ENCODE results near the gene ZNF335. TPM values are rescaled to one million over a fixed set of nuclear protein-coding genes. Genes with fewer than 3 reads are reported as not detected.
"Not testable (repeated sequence)": the region's sequence is repeated elsewhere in the genome, so short reads cannot be mapped to it uniquely, and the experiment has no call there.

The ZNF335 gene
- total RNA-seq, 1 donor from 2014 or later: 23.9 TPM

DNA sequence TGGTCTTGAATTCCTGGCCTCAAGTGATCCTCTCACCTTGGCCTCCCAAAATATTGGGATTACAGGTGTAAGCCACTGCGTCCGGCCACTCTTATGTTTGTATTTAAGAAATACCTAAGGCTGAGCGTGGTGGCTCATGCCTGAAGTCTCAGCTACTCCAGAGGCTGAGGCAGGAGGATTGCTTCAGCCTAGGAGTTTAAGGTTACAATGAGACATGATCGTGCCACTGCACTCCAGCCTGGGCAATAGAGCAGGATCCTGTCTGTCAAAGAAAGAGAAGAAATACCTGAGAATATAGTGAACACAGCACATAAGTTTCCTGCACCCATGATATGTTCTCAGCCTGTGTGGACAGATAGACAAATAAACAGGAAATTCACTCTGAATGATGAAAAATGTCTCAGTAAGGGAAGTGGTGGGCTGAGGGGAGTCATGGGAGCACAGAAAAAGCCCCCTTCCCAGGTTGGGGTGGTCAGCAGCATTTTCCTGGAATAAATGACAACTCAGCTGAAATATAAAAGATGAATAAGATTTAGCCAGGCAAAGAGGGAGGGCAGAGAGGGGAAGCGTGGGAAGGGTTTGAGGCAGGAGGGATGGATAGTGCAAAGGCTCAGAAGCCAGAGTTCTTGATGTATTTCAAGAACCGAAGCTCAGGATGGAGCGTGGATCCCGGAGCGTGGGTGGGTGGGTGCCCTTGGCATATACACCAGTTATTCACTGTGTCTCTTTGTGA is 22.9 kb upstream of the ZNF335 start:
- peaks cover 6% of the 10 kb centered on the region for H3K4me1 Mint-ChIP-seq (ENCODE audit: unreplicated experiment)
- peaks cover 26% of the 10 kb centered on the region for H3K27me3 Mint-ChIP-seq (ENCODE audit: unreplicated experiment)
- no peak for TF ChIP-seq CTCF (IDR thresholded peaks at IDR 0.05)
- no peak for DNase-seq (ENCODE audit: extremely low spot score, unreplicated experiment)
- no peaks in the 10 kb centered on the region for H3K36me3 Mint-ChIP-seq (ENCODE audit: unreplicated experiment)
- no peaks in the 10 kb centered on the region for H3K9me3 Mint-ChIP-seq (ENCODE audit: unreplicated experiment)
- H3K4me3 Mint-ChIP-seq (ENCODE audit: unreplicated experiment): no peak overlapping the region
- H3K27ac Mint-ChIP-seq (ENCODE audit: unreplicated experiment): no peak overlapping the region

DNA sequence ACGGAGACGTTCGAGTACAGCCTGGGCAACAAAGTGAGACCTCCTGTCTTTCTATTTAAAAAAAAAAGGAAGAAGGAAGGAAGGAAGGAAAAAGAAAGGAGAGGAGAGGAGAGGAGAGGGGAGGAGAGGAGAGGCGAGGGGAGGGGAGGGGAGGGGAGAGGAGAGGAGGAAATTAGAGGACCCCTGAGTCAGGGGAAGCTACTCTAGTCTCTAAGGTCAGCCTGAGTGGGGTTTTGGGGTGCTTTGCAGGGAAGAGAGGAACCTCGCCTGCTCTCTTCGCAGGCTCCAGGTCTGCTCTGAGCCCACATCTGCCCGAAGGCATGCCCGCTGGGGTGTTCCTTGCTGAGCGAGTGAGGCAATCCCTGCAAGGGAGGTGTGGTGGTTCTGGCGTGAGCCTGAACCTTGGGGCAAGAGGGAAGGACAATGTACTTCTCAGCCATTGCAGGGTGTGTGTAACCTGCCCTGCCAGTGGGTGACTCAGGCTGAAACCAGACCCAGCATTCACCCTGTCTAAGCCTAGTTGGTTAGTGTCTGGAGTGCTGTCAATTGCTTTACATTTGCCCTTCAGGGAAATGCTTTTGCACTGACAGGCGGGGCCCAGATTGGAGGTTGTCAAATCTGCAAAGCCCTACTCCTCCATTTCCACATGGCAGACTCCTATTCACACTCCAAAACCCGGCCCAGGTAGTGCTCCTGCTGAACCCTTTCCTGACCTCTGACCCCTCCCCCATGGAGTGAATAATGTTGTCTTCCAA is 21.4 kb upstream of the ZNF335 start:
- no peak for TF ChIP-seq CTCF (IDR thresholded peaks at IDR 0.05)
- H3K4me1 Mint-ChIP-seq (ENCODE audit: unreplicated experiment): peaks cover 6% of the 10 kb centered on the region
- no peak for DNase-seq (ENCODE audit: extremely low spot score, unreplicated experiment)

DNA sequence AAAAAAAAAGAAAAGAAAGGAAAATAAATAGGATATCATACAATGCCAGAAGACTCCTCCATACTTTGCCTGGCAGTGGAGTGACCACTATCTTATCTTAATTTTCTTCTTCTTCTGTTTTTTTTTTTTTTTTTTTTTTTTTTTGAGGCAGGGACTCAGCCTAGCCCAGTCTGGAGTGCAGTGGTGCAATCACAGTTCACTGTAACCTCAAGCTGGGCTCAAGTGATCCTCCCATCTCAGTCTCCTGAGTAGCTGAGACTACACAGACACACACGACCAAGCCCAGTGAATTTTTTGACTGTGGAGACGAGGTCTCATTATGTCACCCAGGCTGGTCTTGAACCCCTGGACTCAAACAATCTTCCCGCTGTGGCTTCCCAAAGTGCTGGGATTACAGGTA is 19.6 kb upstream of the ZNF335 start:
- H3K4me1 Mint-ChIP-seq (ENCODE audit: unreplicated experiment): peaks cover 6% of the 10 kb centered on the region
- H3K4me3 Mint-ChIP-seq (ENCODE audit: unreplicated experiment): no peak overlapping the region
- peaks cover 19% of the 10 kb centered on the region for H3K27me3 Mint-ChIP-seq (ENCODE audit: unreplicated experiment)
- TF ChIP-seq CTCF (IDR thresholded peaks at IDR 0.05): no peak
- no peak for DNase-seq (ENCODE audit: extremely low spot score, unreplicated experiment)
- H3K27ac Mint-ChIP-seq (ENCODE audit: unreplicated experiment): no peak overlapping the region
- H3K9me3 Mint-ChIP-seq (ENCODE audit: unreplicated experiment): no peaks in the 10 kb centered on the region
- no peaks in the 10 kb centered on the region for H3K36me3 Mint-ChIP-seq (ENCODE audit: unreplicated experiment)

More for the DNA sequence above, 21.4 kb upstream of the ZNF335 start:
- Mint-ChIP-seq H3K4me3 (ENCODE audit: unreplicated experiment) (no peak overlapping the region), H3K36me3 (ENCODE audit: unreplicated experiment) (no peaks in the 10 kb centered on the region), H3K27me3 (ENCODE audit: unreplicated experiment) (peaks cover 23% of the 10 kb centered on the region), H3K27ac (ENCODE audit: unreplicated experiment) (no peak overlapping the region), H3K9me3 (ENCODE audit: unreplicated experiment) (no peaks in the 10 kb centered on the region)

- H3K9me3 Mint-ChIP-seq (ENCODE audit: unreplicated experiment): not testable (repeated sequence)
- H3K27me3 Mint-ChIP-seq (ENCODE audit: unreplicated experiment): peaks cover 24% of the 10 kb centered on the region
These were observed 16.8 kb upstream of the ZNF335 start for GRCh38 chr20:45988830-45989229.

DNA sequence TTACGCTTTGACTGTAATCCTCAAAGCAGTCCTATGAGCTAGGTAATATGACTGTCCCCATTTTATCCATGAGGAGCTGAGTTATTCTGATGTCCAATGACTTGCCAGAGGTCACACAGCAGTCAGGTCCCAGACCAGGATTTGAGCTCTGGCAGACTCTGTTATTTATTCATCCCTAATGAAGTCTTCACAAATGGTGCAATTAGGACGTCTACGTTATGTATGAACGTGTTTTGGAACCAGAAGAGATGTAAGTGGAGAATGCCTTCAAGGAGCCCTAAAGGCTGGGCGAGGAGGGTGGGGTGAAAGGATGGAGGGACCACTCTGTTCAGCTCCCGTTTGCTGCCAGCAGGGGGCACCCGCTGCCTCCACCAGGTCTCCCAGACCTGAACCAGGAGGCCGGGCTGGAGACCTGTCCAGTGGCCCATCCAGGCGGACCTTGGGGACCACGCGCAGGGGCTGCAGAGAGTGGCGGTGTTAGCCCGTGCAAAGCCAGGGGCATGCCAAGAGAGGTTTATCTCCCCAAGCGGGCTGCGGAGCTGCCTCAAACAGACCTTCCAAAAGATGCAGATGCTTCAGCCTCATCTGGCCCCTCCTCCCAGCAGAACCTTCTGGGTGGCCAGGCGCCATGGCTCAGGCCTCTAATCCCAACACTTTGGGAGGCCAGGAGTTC is 15.2 kb upstream of the ZNF335 start:
- DNase-seq (ENCODE audit: extremely low spot score, unreplicated experiment): peak; percentile 91
- no peak overlapping the region for H3K4me3 Mint-ChIP-seq (ENCODE audit: unreplicated experiment)
- H3K27ac Mint-ChIP-seq (ENCODE audit: unreplicated experiment): no peak overlapping the region

More at GRCh38 chr20:45988830-45989229, 16.8 kb upstream of the ZNF335 start:
- H3K4me3 Mint-ChIP-seq (ENCODE audit: unreplicated experiment); DNase-seq (ENCODE audit: extremely low spot score, unreplicated experiment); H3K36me3 Mint-ChIP-seq (ENCODE audit: unreplicated experiment); H3K4me1 Mint-ChIP-seq (ENCODE audit: unreplicated experiment); H3K27ac Mint-ChIP-seq (ENCODE audit: unreplicated experiment): not testable (repeated sequence)

More for the DNA sequence above, 15.2 kb upstream of the ZNF335 start:
- H3K9me3 Mint-ChIP-seq (ENCODE audit: unreplicated experiment): no peaks in the 10 kb centered on the region
- peak; percentile 90 for TF ChIP-seq CTCF (IDR thresholded peaks at IDR 0.05)
- H3K4me1 Mint-ChIP-seq (ENCODE audit: unreplicated experiment): no peaks in the 10 kb centered on the region
- peaks cover 33% of the 10 kb centered on the region for H3K27me3 Mint-ChIP-seq (ENCODE audit: unreplicated experiment)
- H3K36me3 Mint-ChIP-seq (ENCODE audit: unreplicated experiment): no peaks in the 10 kb centered on the region

Data from osteocyte (in vitro differentiated cells).